HG02943 (cell line): ENCODE measurements around the gene PRKCQ.
"Not testable (repeated sequence)": the region's sequence is repeated elsewhere in the genome, so short reads cannot be mapped to it uniquely, and the experiment has no call there.

Experiments used
- ATAC-seq: cut with Tn5 transposase; IDR thresholded peaks from one replicate; pipeline ENCODE4 v1.9.1; 2021; ENCODE audit warnings: mild to moderate bottlenecking, low read depth, moderate library complexity; ENCODE audit not compliant: unreplicated experiment

The PRKCQ gene

DNA sequence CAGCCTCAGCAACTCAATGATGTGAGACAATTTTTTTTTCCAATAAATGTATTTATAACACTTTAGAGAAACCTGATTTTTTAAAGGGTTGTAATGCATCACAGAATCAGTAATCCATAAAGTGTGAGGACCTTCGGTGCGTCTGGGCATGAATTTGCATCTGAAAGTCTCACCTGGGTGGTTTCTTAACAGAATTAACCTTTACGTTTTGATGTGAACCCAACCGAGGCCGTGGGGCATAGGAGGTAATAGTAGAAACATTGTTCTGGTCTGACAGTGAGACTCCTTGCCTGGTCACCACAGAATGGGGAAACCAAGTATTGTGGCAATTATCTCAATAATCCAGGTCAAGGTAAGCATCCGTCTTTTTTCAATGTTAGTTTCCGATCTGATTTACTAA is 114.6 kb downstream of the PRKCQ start:
- no peak for ATAC-seq

DNA sequence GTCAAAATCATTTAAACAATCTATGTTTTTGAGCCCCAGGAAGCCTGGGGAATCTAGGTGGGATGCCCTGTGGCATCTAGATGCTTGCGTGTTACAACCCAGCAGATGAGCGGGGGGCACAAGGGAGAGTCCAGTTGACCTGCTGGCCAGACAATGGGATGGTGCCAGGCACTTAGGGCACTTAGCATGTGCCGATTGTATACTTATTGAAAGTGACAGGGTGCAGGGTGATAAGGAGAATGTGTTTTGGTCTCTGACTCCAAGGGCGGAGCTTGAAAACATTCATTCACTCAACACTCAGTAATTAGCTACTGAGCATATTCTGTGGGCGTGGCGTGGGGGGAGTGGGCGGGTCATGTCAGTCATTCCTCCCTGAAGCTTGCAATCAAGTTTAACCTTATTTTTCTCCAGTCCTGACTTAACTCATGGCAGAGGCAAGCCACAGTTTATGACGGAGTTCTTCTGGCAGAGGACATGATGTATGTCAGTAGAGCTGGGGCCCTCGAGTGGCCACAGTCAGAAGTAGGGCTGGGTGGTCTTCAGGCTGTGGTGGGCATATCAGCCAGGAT is 115.1 kb downstream of the PRKCQ start:
- ATAC-seq = no peak

DNA sequence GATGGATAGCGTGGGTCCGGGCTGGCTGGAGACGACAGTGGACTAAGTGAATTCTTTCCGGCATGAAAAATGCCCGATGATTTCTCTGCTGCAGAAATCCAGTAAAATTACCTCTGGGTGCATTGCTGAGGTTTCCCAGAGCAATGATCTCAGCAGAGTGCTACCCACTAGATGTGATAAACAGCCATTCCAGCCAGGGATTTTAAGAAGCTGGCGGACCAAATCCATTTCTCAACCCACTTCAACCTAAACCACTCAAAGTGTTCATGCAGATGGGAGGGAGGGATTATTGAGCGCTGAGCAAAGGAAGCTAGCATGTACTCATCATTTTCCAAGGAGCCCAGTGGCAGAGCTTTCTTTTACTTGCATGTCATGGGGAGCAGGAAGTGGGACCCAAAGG is 116.7 kb downstream of the PRKCQ start:
- no peak for ATAC-seq

DNA sequence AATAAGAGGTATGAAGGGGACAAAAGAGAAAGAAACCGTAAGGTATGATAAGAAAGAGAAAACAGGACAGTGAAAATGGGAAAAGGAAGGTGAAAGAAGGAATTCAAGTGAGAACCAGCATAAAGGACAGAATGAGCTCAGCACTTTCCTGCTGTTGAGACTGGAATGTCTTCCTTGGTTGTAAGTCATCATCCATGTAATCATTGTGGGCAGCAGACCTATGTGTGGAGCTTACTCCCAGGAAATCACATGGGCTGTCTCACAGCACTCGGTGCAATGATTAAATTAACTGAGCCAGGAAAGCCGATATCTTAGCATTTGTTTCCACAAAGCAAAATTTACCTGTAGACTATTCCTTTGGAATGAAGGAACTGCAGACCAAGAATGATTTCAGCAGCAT is 118.1 kb downstream of the PRKCQ start:
- no peak for ATAC-seq

DNA sequence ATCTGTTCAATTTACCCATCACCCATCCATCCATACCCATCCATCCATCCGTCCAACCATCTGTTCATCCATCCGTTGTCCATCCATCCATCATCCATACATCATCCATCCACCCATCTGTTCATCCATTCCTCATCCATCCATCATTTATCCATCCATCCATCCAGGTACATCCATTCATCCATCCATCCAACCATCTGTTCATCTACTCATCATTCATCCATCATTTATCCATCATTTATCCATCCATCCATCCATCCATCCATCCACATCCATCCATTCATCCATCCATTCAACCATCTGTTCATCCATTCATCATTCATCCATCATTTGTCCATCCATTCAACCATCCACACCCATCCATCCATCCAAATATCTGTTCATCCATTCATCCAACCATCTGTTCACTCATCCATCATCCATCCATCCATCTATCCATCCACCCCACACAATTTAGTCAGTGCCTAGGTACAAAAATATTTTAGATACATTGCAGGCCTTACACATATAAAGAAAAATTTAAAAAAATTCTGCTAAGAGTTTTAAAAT is 119.1 kb downstream of the PRKCQ start:
- no peak for ATAC-seq

DNA sequence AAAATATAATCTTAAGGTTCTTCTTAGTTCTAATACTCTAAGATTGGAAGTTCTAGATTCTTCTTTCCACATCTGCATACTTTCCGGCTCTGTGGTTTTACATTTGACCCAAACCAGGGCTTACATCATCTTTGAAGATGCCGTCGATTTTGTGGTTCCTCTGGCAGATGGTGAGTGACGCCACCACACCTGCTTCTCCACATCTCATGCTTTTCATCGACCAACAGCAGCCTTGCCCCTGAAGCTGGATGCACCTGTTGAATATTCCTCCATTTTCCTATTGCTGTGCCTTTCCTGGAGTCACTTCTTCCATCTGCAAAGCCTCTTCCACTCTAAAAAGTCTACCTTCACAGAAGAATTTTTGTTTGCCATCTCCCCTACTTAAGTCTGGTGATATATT is 121.3 kb downstream of the PRKCQ start:
- no peak for ATAC-seq

DNA sequence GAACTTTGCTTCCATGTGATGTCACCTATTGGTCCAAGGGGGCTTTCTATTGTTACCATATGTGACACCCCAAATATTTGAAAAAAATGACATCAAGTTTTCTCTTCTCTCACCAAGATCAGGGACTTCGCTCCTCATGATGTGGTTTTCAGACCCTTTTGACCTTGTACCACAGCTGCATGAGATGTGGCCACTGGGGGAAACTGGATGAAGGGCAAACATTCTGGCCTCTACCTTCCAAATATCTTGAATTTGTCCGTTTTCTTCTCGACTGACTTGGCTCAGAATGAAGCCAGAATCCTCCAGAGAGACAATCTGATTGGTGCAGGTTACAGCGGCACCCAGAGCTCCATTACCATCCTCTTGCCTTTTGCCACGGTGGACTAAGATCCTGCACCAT is 122.7 kb downstream of the PRKCQ start:
- ATAC-seq = no peak

DNA sequence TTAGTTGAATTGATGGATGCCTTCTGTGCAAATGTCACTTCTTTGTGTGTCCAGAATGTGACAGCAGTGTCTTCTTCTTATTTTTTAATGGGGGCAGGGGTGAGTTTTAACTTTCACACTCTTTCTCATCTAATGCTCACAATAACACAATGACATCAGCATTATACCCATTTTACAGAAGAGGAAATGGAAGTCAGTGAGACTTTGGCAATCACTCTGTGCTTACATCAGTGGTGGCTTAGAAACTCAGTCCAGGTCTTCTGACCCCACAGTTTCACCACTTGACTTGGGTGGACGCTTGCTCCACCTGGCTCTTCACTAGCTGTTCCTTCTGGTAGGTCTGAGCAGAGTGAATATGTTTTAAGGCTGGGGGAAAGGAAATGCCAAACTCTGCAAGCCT is 124.0 kb downstream of the PRKCQ start:
- ATAC-seq = no peak

DNA sequence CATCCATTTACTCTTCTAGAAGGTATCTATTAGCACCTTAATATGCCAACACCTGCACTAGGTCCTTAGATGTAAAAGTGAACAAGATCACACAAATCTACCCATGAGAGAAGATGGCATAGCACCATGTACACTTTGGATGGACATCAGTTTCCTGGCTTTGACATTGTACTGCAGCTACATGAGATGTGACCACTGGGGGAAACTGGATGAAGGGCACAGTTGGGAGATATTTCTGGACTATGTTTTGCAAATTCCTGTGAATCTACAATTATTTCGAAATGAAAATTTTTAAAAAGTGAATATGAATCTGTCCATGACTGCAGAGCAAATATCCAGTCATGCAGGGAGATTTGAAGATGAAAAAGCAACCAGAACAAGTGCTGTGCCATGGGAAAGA is 124.5 kb downstream of the PRKCQ start:
- ATAC-seq = no peak

DNA sequence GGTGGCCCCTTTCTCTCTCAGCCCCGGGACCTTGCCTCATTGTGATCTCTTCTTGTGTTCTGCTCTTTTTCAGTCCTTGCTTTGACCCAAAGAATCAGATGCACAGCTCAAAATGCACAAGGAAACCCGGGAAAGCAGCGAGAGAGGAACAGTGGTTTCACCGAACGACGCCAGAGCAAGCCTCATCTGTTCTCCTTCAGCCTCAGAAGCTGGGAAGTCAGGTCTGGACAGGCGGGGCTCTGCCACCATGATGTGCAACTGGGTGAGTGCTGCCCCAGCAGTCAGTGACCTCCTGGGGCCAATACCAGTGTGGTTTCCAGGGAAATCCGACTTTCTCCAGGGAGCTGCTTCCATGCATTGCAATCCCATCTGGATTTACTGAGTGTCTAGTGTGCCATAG is 133.4 kb downstream of the PRKCQ start:
- no peak for ATAC-seq

DNA sequence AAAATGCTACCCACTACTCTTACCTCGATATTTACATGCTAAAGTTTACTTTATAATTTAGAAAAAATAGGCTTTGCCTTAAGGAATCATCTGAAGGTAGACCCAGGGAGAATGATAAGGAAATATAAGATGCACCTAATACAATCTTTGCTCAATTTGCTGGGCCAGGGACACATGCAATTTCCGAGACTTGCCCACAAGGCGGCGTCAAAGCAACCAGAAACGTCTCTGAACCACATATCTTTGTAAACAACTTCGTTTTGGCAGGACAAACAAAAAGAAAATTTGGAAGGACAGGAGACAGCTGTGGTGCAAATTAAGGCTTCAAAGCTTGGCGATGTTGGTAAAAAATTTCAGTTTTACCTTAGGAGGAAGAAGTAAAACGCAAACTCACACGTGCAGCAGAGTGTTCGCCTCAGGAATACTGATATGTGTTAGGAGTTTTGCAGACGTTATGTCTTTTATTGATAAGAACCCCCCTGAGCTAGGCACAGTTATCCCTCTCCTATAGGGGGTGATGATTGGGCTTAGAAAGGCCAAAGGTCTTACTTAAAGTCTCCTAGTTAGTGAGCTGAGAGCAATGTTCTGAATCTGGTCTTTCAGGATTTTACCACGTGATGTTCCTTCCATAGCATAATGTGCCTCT is 134.3 kb downstream of the PRKCQ start:
- ATAC-seq = no peak

DNA sequence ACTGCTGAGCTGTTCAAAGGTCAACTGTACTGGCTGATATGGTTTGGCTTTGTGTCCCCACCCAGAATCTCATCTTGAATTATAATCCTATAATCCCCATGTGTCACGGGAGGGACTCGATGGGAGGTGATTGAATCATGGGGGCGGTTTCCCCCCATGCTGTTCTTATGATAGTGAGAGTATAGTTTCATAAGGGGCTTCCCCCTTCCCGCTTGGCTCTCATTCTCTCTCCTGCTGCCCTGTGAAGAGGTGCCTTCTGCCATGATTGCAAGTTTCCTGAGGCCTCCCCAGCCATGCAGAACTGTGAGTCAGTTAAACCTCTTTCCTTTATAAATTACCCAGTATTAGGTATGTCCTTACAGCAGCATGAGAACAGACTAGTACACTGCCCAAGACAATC is 140.2 kb downstream of the PRKCQ start:
- ATAC-seq = not testable (repeated sequence)

DNA sequence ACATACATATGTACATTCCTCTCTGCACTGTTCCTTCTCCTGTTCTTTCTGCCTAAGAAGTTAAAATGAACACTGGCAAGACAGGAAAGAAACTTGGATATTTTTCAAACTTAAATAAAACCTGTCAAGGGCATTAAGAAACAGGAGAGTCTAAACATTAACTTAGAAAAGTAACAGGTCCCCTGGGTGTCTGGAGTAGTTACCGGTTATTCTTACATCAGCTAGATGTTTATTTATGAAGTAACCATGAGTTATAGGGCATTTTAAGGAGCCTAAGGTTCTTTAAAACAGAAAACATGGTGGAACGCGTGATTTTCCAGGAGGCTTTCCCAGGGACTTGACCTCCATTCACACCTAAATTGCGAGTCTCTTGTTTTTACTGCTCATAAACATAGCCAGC is 148.2 kb downstream of the PRKCQ start:
- ATAC-seq = no peak

DNA sequence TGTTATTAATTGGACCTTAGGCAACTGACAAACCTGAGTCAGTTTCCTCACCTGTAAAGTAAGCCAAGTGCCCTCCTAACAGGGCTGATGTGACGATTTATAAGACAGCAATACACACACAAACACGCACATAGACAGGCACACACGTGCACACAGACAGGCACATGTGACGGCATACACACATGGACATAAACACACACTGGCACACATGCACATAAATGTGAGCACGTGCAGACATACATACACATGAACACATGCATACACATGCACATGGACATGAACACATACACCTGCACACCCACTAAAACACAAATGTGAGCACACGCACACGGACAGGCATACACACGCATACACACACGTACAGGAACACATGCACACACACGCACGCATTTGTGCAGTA is 148.9 kb downstream of the PRKCQ start:
- no peak for ATAC-seq

DNA sequence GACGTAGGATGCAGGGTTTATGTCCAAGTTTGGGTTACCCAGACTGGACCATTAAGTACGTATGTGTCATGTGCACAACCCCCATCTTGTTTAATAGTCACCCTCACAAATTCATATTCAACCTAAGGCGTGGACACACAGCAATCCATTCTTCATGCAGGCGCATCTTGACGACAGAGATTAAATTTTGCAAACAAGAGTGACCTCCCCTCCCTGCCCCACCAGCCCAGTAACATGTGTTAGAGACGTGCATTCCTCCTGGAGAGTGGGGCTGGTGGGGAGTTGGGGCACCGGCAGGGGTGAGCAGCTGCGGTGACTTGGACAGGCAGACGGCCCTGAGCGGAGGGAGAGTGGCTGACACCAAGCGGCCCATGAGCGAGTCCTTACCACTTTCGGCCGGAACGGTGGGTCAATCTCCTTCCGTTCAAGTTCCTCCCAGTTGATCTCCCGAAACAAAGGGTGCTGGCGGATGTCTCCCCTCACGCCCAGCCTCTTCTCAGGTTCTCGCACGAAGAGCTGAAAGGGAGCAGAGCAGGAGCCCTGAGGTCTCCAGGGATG is 149.6 kb downstream of the PRKCQ start:
- no peak for ATAC-seq

DNA sequence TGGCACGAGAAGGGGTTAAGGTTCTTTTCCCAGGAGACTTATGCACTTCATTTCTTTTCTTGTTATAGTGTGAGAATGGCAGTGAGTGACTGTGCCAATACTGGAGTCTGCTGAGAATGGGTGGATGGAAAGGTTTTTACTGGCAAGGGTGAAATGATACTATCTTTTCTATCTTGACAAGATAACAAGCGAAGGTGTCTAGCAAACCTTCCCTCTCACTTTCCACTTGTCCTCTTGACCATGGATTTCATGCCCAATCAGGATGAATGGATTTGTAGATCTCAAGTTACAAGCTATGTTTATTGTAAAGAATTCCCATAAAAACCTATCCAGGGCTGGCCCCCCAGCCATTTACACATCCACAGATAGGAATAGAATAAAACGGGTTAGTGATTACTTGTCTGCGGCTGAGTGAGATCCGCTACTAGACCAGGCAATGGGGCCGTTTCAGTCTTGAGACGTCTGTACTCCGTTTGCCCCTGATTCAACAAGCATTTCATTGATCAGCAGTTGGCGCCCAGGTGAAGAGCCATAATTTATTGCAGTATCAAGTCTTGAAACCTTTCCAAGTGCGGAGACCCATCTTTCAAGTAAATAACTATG is 152.6 kb downstream of the PRKCQ start:
- ATAC-seq = no peak

DNA sequence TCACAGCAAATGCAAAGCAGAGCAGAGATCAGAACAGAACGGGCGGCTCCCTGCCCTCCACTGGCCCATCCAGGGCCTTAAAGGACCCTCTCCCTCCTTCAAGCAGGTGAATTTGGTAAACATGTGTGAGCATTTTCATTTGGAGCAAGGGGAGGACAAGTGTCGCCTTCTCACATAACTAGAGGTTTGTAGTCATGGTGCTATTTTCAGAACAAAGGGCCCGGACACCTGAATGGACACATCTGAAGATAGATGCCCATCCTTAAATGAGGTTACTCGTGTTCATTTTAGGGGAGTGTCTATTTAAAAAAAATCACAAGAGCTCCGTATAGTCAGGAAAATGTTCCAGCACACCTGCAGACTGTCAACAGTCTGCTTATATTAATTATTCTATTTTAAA is 153.8 kb downstream of the PRKCQ start:
- no peak for ATAC-seq

DNA sequence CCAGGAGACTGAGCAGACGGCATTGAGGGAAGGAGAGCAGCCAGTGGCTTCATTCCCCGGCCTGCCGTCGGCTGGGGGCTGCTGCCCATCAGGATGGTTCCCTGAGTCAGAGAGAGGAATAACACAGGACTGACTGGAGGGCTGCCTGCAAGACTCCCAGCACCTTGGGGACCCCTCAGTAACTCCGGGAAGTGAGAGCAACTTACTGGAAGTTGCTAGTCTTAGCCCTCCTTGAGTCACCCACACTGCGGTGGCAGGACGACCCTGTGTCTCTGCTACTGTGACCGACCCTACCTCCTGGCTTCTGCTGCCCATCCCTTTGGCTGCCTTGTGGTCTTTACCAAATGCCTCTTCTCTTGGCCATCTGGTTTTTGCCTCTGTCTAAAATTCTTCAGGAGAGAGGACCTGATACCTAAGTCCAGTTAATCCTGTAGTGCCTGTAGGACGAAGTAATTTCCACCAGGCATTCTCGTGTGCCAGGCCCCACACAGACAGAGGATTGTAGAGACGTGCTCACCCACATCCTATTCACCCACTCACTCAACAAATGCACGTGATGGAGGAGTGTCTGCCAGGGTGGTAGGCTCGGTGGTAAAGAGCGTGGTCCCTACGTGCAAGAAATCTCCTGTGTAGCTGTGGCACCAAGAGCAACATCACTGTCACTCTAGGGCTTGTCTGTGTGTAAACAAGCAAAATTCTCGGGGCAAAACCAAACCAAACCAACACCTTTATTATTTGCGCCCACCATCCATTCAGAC is 156.5 kb downstream of the PRKCQ start:
- ATAC-seq = no peak

DNA sequence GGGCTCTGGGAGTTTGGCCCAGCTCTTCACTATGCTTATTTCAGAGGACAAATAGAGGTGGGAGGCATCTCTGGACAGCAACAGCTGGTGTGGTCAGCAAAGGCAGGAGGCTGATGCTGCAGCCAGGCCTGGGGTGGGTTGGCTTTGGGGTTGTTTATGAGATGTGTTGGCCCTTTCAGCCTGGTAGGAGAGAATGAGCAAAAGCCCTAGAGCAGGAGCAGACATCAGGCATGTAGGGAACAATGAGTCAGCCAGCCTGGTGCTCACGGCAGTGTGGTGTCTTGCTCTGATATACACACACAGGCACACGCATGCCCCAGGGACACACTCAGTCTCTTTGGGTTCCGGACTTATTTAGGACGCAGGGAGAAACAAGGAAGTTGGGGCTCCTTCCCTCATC is 157.1 kb downstream of the PRKCQ start:
- no peak for ATAC-seq

DNA sequence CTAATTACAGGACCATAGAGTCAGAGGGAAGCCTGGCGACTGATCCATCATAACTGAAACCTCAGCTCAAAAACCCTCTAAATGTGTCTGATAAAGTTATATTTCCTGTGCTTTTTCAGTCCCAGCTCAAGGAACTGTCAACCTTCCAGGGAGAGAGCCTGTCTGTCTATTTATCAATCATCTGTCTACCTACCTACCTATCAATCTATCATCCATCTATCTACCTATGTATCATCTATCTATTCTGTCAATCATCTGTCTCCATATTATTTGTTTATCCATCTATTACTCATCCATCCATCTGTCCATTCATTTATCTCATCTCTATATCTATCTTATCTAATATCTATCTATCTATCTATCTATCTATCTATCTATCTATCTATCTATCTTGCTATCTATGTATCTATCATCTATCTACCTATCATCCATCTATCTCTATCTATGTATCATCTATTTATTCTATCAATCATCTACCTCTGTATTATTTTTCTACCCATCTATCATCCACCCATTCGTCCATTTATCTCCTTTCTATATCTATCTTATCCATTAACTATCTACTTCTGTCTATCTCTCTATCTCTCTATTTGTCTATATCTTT is 161.4 kb downstream of the PRKCQ start:
- no peak for ATAC-seq

DNA sequence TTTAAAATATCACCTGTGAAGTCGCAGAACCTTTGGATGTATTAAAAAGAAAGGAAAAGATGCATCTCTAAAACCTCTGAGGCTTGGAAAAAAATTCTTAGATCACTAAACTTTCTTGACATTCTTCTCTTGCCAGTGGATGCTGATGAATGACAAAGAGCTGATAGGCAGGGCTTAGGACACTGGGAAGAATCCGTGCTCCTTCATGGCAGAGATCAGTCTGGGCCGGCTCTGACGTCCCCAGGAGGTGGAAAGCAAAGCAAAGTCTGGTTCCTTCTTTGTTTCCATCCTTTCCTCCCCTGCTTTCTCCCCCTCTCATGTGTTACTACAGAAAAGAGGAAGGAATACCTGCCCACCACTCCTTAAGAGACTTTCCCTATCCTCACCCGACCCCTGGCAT is 161.9 kb downstream of the PRKCQ start:
- no peak for ATAC-seq
